NCI-H1417 treated with DMSO at 0.1 percent for 48 hours (cell line): Measurements from ENCODE around the gene RLF.
A peak's percentile ranks its signal among the peaks of the same experiment; 100 is the strongest.

Experiments used
- DNase-seq: peaks from one replicate; lab custom pipeline; 2025; lab: John Stamatoyannopoulos, UW

Gene RLF

DNA sequence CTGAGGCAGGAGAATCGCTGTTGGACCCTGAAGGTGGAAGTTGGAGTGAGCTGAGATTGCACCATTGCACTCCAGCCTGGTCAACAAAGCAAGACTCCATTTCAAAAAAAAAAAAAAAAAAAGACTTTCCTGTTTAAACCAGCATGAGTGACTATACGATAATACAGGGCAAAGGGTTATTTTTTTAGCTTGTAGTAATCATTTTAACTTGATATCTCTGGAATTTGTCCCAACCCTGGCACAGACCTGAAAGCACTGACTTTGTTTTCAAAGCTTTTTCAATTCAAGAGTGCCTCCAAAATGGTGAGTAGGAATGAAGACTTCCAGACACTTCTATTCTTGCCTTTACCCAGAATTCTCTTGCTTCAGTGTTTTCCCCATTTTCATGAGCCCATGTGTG lies 82.2 kb downstream of the RLF start:
- no peak for DNase-seq

DNA sequence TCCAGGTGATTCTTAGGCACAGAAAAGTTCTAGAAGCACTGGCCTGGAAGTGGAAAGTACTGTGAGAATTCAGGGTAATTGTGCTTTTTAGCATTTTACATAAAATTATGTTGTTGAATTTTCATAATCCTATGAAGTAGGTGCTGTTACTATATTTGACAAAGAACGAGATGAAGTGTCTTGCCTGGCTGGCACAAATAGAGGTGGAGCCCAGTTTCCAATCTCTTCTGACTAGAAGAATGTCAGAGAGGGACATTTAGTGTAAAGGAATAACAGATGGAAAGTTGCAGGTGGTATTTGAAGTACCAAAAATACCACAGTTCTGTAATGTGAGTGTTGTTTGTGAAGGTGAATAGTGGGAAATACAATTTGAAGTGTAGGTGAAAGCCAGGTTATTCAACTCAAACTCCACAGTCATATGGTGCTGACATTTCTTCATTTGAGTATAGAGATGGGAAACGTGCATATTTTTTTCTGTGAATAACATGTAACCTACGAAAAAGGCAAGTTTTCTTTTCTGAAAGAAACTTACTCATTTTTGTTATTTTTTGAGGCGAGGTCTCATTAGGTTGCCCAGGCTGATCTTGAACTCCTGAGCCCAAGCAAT lies 83.1 kb downstream of the RLF start:
- DNase-seq, result no peak

GRCh38 chr1:40245686-40246085 lies 84.5 kb downstream of the RLF start:
- DNase-seq, result no peak

- no peak for DNase-seq
Measured at GRCh38 chr1:40247655-40248054, 86.5 kb downstream of the RLF start, which contains the start of gene TMCO2. Gene TMCO2 (plus strand): TSS chr1:40247937. CDS start chr1:40247994, 57 bp downstream.

DNA sequence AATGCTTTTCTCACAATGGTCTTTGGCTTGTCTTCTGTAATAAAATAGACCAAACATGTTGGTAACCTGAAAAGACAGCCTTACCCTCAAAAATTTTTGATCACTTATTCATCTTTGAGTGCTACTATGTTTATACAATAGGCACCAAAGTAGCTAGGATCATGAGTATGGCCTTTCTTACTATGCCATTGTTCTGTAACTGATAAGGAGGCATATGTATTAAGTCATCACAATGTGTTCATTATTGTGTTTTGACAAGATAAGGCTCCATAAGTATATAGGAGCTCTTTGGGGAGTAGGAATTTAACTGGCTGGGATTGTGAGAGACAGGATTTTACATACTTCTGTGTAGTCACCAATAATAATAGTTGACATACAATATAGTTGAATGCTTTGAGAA lies 87.2 kb downstream of the RLF start:
- DNase-seq, result no peak

GRCh38 chr1:40251456-40251855 lies 90.3 kb downstream of the RLF start:
- no peak for DNase-seq

DNA sequence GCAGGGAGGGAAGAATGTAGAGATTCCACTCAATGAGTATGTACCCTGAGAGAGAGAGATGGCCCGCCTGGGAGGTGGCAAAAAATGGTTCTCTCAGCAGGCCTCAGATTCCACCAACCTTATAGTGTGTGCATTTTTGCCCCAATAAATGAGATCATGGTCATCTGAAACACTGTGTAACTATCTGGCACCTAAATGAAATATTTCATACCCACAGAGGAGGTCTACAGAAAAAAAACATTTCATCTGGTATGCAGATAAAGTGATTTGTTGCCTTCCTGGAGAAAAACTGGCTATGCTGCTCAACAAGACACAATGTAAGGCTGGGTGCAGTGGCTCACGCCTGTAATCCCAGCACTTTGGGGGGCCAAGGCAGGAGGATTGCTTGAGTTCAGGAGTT lies 91.4 kb downstream of the RLF start:
- DNase-seq, result no peak

DNA sequence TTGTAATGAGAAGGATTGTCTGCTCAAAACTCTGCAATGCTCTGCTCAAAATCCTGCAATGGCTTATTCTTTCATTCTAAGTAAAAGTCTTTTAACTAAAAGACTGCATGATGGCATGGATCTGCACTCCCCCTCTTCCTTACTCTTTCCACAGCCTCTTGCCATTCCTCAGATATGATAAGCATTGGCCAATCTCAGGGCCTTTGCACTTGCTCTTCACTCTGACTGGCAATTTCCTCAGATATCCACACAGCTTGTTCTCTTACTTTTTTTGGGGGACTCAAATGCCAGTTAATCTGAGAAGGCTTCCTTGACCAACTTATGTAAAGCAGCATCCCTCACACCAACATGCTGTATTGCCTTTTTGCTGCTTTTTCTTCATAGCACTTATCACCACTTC lies 94.0 kb downstream of the RLF start:
- no peak for DNase-seq

GRCh38 chr1:40256401-40257084 lies 95.4 kb downstream of the RLF start:
- DNase-seq, result no peak

DNA sequence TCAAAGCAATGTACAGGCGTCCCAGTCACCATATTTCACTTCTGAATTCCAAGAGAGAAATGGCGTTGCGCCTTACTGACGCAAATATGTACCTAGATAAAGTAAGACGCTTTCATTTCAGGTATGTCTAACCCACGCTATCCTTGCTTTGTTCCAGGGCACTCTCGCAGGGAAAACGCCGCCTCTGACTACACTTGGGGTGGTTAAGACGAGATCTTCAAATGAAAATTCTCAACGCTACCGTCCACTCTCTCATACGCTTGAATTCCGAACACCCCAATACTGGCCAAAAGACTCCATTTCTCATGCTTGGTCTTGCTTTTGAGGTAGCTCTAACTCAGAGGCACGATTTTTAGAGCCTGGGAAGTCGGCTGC lies 96.1 kb downstream of the RLF start:
- DNase-seq, result peak; percentile 22

DNA sequence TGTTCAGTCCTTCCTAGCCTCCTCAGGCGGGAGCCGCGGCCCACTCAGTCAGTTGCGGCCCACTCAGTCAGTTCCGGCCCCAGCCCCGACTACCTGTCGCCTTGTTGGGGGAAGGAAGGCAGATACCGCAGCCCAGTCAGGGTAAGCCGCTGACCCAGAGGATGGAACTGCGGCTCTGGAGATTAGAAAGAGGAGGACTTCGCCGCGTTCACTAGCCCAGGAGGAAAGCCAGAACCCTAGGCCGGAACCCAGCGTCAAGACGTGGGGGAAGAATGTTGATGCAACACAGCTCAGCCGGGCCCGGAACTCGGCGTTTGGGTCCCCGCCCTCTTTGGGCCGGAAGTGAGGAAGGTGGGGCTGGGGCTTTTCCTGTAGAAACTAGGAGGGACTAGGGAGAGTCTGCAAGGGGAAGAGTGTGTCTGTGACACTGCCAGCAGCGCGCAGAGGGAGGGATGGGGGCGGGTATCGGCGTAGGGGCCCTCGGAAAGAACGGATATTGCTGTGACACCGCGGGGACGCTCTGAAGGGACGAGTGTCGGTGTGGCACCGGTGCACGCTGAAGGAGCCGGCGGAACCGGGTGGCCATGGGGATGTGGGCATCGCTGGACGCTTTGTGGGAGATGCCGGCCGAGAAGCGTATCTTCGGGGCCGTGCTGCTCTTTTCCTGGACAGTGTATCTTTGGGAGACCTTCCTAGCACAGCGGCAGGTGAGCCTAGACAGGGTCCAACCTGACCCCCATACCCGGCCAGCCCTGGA lies 96.7 kb downstream of the RLF start, which contains the start of gene ZMPSTE24:
TSS of gene ZMPSTE24 (plus strand) at position 549 of the 757 bp plus-strand sequence. CDS start at position 585, 36 bp downstream.
- DNase-seq, result peak; percentile 90

DNA sequence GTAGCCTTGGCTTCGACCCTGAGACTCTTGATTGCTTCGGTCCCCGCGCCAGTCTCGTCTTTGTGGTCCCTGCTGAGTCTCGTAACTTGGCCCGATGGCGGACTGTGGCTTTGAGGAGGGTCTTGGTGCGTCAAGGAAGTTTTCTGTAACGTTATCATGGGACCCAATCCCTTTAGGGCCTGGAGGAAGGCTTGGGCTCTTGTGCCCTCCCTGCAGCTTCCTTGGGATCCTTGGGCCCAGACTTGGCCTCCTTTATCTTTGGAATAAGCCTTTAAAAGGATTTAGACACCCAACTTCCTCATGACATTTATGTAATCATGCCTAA lies 97.2 kb downstream of the RLF start:
- no peak for DNase-seq

DNA sequence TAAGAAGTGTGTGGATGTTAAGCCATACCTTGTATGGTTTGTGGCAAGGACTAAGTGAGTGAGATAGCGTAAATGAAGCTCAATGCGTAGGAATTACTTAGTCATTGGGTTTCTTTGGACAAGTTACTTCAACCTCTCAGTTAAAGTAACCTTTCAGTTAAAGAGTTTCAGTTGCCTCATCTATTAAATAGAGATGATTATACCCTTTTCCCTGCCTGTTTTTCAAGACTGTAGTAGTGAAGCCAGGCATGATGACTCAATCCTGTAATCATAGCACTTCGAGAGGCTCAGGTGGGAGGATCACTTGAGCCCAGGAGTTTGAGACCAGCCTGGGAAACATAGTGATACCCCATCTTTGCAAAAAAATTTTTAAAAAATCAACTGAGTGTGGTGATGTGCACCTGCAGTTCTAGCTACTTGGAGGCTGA lies 103.2 kb downstream of the RLF start:
- DNase-seq, result no peak

- no peak for DNase-seq
Measured at GRCh38 chr1:40265298-40265697, 104.1 kb downstream of the RLF start.

- no peak for DNase-seq
Measured at GRCh38 chr1:40265919-40266318, 104.7 kb downstream of the RLF start.

DNA sequence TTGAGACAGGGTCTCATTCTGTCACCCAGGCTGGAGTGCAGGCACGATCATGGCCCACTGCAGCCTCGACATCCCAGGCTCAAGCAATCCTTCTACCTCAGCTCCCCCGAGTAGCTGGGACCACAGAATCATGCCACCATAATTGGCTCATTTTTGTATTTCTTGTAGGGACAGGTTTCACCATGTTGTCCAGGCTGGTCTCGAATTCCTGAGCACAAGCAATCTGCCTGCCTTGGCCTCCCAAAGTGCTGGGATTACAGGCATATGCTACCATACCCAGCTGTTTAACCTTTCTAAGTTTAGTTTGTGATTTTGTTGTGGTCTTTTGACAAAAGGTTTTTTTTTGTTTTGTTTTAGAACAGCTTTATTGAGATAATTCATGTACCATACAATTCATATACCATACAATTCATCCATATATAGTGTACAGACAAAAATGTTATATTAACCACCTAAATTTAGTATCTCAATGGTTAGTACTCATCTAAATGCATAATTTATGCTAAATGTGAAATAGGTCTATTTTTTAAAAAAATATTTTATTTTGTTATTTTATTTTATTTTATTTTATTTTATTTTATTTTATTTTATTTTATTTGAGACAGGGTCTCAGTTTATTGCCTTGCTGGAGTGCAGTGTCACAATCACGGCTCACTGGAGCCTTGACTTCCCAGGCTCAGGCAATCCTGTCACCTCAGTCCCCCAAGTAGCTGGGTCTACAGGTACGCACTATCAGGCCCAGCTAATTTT lies 105.8 kb downstream of the RLF start:
- DNase-seq, result no peak

DNA sequence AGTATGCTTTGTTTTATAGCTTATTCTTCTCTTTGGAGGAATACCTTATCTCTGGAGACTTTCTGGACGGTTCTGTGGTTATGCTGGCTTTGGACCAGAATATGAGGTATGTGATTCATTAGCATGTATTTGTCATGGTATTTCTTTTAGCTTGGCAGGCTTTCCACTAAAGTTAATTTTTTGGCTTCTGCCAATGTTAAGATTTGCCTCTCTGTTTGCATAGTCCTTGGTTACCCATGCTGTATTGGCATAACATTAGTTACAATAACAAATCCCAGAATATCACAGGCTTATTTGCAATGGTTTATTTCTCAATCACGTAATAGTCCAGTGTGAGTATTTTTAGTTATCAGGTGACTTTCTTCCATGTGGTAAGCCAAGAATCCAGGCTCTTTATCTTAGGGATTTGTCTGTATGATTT lies 106.6 kb downstream of the RLF start:
- DNase-seq, result no peak

DNA sequence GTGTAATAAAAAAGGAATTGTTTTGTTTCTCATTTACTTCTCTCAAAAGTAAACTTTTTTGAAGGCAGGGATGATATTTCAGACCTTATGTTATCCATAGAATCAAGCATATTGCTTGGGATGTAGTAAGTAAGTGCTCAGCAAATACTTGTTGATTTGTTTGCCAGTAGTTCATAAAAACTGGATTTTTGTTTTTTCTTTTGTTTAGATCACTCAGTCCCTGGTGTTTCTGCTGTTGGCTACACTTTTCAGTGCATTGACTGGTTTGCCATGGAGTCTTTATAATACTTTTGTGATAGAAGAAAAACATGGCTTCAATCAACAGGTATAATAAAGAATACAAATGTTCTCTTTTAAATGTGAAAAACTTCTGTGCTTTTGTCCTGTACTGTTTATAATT lies 107.0 kb downstream of the RLF start:
- no peak for DNase-seq

GRCh38 chr1:40270152-40270834 lies 109.1 kb downstream of the RLF start:
- DNase-seq, result no peak

DNA sequence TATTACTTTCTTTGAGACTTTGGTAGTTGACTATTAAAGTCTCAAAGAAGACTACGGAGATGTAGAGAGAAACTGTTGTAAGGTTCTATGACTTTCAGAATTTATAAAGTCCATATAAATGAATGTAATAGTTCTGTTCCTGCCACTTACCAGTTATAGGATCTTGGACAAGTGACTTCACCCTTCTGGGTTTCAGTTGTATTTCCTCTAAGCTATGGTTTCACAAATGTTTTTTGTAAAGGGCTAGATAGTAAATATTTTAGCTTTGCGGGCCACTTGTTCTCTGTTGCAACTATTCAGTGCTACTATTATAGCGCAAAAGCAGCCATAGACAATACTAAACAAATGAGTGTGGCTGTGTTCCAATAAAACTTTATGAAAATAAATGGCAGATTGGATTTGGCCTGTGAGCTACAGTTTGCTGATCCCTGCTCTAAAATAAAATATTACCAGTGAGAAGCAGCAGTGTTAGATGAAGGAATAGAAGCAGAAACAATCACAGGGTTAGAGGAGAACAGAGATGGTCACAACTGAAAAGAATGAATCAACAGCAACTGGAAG lies 111.5 kb downstream of the RLF start:
- no peak for DNase-seq

GRCh38 chr1:40273547-40274166 lies 112.5 kb downstream of the RLF start:
- DNase-seq, result no peak
